Measurements from ENCODE around the gene STARD7.
"Not testable (repeated sequence)": the region's sequence is repeated elsewhere in the genome, so short reads cannot be mapped to it uniquely, and the experiment has no call there.

DNA sequence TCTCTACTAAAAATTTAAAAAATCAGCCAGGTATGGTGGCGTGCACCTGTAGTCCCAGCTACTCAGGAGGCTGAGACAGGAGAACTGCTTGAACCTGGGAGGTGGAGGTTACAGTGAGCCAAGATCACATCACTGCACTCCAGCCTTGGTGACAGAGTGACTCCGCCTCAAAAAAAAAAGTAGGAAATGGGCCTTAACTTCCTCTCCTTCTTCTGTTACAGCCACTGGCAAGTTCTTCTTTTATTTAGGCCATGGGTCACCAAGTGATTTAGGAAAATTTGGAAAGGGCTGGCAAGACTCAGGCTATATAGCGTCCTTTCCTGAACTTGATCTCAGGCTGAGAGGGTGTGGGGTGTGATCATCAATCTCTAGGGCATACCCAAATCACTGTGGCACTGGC is 49.1 kb upstream of the STARD7 start:
- TF ChIP-seq, protein P1, sequence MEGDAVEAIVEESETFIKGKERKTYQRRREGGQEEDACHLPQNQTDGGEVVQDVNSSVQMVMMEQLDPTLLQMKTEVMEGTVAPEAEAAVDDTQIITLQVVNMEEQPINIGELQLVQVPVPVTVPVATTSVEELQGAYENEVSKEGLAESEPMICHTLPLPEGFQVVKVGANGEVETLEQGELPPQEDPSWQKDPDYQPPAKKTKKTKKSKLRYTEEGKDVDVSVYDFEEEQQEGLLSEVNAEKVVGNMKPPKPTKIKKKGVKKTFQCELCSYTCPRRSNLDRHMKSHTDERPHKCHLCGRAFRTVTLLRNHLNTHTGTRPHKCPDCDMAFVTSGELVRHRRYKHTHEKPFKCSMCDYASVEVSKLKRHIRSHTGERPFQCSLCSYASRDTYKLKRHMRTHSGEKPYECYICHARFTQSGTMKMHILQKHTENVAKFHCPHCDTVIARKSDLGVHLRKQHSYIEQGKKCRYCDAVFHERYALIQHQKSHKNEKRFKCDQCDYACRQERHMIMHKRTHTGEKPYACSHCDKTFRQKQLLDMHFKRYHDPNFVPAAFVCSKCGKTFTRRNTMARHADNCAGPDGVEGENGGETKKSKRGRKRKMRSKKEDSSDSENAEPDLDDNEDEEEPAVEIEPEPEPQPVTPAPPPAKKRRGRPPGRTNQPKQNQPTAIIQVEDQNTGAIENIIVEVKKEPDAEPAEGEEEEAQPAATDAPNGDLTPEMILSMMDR (conservative IDR thresholded peaks at IDR 0.05; ENCODE audit: low read depth in 2 of 2): not testable (repeated sequence)
- not testable (repeated sequence) for TF ChIP-seq POLR2AphosphoS5 (IDR thresholded peaks at IDR 0.05; ENCODE audit: low read depth); EZH2 (IDR thresholded peaks at IDR 0.05; ENCODE audit: low read depth, unreplicated experiment); EZH2phosphoT487 (IDR thresholded peaks at IDR 0.05; ENCODE audit: unreplicated experiment); JUNB (IDR thresholded peaks at IDR 0.05; ENCODE audit: unreplicated experiment); NANOG (IDR thresholded peaks at IDR 0.05; ENCODE audit: borderline replicate concordance); ZNF114 (CRISPR knock-in tag; IDR thresholded peaks at IDR 0.05); CREB1 (CRISPR knock-in tag; IDR thresholded peaks at IDR 0.05; ENCODE audit: low read depth)
- TF ChIP-seq, protein P2, sequence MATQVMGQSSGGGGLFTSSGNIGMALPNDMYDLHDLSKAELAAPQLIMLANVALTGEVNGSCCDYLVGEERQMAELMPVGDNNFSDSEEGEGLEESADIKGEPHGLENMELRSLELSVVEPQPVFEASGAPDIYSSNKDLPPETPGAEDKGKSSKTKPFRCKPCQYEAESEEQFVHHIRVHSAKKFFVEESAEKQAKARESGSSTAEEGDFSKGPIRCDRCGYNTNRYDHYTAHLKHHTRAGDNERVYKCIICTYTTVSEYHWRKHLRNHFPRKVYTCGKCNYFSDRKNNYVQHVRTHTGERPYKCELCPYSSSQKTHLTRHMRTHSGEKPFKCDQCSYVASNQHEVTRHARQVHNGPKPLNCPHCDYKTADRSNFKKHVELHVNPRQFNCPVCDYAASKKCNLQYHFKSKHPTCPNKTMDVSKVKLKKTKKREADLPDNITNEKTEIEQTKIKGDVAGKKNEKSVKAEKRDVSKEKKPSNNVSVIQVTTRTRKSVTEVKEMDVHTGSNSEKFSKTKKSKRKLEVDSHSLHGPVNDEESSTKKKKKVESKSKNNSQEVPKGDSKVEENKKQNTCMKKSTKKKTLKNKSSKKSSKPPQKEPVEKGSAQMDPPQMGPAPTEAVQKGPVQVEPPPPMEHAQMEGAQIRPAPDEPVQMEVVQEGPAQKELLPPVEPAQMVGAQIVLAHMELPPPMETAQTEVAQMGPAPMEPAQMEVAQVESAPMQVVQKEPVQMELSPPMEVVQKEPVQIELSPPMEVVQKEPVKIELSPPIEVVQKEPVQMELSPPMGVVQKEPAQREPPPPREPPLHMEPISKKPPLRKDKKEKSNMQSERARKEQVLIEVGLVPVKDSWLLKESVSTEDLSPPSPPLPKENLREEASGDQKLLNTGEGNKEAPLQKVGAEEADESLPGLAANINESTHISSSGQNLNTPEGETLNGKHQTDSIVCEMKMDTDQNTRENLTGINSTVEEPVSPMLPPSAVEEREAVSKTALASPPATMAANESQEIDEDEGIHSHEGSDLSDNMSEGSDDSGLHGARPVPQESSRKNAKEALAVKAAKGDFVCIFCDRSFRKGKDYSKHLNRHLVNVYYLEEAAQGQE (IDR thresholded peaks at IDR 0.05; ENCODE audit: unreplicated experiment): not testable (repeated sequence)
- TF ChIP-seq, protein P3, sequence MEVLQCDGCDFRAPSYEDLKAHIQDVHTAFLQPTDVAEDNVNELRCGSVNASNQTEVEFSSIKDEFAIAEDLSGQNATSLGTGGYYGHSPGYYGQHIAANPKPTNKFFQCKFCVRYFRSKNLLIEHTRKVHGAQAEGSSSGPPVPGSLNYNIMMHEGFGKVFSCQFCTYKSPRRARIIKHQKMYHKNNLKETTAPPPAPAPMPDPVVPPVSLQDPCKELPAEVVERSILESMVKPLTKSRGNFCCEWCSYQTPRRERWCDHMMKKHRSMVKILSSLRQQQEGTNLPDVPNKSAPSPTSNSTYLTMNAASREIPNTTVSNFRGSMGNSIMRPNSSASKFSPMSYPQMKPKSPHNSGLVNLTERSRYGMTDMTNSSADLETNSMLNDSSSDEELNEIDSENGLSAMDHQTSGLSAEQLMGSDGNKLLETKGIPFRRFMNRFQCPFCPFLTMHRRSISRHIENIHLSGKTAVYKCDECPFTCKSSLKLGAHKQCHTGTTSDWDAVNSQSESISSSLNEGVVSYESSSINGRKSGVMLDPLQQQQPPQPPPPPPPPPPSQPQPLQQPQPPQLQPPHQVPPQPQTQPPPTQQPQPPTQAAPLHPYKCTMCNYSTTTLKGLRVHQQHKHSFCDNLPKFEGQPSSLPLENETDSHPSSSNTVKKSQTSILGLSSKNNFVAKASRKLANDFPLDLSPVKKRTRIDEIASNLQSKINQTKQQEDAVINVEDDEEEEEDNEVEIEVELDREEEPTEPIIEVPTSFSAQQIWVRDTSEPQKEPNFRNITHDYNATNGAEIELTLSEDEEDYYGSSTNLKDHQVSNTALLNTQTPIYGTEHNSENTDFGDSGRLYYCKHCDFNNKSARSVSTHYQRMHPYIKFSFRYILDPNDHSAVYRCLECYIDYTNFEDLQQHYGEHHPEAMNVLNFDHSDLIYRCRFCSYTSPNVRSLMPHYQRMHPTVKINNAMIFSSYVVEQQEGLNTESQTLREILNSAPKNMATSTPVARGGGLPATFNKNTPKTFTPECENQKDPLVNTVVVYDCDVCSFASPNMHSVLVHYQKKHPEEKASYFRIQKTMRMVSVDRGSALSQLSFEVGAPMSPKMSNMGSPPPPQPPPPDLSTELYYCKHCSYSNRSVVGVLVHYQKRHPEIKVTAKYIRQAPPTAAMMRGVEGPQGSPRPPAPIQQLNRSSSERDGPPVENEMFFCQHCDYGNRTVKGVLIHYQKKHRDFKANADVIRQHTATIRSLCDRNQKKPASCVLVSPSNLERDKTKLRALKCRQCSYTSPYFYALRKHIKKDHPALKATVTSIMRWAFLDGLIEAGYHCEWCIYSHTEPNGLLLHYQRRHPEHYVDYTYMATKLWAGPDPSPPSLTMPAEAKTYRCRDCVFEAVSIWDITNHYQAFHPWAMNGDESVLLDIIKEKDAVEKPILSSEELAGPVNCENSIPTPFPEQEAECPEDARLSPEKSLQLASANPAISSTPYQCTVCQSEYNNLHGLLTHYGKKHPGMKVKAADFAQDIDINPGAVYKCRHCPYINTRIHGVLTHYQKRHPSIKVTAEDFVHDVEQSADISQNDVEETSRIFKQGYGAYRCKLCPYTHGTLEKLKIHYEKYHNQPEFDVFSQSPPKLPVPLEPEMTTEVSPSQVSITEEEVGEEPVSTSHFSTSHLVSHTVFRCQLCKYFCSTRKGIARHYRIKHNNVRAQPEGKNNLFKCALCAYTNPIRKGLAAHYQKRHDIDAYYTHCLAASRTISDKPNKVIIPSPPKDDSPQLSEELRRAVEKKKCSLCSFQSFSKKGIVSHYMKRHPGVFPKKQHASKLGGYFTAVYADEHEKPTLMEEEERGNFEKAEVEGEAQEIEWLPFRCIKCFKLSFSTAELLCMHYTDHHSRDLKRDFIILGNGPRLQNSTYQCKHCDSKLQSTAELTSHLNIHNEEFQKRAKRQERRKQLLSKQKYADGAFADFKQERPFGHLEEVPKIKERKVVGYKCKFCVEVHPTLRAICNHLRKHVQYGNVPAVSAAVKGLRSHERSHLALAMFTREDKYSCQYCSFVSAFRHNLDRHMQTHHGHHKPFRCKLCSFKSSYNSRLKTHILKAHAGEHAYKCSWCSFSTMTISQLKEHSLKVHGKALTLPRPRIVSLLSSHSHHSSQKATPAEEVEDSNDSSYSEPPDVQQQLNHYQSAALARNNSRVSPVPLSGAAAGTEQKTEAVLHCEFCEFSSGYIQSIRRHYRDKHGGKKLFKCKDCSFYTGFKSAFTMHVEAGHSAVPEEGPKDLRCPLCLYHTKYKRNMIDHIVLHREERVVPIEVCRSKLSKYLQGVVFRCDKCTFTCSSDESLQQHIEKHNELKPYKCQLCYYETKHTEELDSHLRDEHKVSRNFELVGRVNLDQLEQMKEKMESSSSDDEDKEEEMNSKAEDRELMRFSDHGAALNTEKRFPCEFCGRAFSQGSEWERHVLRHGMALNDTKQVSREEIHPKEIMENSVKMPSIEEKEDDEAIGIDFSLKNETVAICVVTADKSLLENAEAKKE (CRISPR knock-in tag; IDR thresholded peaks at IDR 0.05): not testable (repeated sequence)
